HG03460 (cell line): Measurements from ENCODE around the gene CKS2.

ENCODE experiments used
- ATAC-seq: cut with Tn5 transposase; IDR thresholded peaks from one replicate; pipeline ENCODE4 v1.9.1; 2021; ENCODE audit not compliant: unreplicated experiment

The CKS2 gene

DNA sequence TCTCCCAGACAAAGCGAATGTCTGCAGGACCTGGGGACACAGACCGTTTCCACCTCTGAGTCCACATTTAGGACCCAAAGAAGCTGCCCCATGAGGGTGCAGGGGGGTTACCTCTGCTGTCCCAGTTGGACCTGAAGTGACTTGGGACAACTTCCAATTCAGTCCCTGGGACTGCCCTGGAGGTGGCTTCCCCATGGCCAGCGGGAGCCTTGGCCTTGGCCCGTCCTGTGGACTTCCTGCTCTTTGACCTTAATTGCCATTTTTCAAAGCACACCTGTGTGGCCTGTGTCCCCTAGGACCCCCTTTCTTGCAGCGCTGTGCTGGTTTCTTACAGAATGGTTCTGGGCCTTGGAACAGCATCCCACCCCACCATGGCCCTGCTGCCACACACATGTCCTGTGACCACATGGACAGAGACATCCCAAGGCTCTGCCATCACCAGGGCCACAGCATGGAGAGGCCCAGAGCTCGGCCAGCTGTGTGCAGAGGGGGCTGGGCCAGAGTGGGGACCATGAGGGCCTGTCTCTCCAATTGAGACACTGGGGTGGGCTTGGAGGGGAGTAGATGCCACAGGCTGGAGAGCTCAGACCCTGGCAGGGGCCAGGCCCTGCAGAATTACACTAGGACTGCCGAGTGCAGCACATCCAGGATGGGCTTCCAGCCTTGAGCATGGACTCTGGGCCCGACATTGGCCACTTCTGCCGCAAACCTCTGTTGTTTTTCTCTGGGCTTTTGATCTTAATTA lies 53.1 kb downstream of the CKS2 start:
- ATAC-seq: no peak

DNA sequence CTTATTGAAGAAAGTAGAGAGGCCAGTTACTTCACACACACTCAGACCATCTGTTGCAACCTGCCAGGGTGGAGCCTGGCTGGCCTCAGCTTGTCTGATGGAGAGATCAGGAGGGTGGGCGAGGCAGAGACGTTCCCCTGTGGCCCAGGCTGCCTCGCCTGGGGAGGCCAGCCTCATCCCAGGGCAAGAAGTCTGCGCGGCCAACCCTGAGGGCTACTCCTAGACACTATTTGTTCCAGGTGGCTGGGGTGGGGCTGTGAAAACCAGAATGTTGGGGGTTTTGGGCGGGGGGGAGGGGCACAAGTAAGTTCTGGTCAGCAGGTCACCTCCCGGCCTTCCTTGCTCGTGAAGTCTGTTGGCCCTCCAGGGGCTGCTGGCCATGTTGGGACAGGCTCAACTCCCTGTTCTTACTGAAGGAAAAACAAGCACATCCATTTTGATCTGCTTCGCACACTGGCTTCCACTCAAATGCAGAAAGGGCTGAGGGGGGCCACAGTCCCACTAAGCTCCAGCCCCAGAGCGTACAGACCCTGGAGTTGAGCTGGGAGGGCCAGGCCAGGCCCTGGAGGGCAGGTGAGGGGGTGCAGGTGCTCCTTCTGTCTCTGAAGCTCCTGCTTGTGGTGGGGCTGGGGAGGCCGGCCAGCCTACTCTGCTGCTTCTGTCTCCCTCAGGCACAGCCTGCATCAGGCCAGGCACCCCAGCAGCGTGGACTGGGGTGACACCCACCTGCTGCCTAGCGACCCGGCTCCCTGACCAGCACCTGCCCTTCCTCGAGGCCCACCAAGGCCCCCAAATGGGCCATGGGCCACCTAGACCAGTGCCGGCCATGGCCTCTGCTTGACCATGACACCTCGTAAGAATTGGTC lies 53.9 kb downstream of the CKS2 start:
- ATAC-seq: no peak

DNA sequence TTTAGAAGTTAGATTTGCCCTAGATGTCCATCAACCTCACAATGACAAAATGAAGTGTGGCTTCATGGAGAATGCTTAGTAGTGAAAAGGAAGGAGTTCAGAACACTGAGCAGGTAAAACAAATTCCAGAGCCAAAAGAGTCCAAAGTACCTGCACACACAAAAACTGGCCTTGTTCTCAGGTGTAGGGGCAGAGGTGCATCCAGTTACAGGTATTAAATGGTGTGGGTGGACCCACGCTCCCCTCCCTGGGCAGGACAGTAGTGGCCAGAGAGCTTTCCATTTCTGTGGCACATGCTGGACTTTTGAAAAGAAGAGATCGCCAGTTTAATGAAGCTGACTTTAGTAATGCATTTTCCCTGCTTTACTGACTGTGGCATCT lies 54.5 kb downstream of the CKS2 start:
- no peak for ATAC-seq
